Measurements from ENCODE around the gene NTN5.
"Not testable (repeated sequence)": the region's sequence is repeated elsewhere in the genome, so short reads cannot be mapped to it uniquely, and the experiment has no call there.

- not testable (repeated sequence) for TF ChIP-seq CTCF (conservative IDR thresholded peaks at IDR 0.05; ENCODE audit: low read depth, low read length); EZH2 (IDR thresholded peaks at IDR 0.05; ENCODE audit: borderline replicate concordance, low read depth, low read length, poor library complexity, severe bottlenecking)
Observed at GRCh38 chr19:48693629-48694028, 20.8 kb upstream of the NTN5 start.
